NOMO-1 treated with DMSO at 0.1 percent for 48 hours (cell line): ENCODE results near the gene GPC6.
A peak's percentile ranks its signal among the peaks of the same experiment; 100 is the strongest.
"Not testable (repeated sequence)": the region's sequence is repeated elsewhere in the genome, so short reads cannot be mapped to it uniquely, and the experiment has no call there.

Experiments used
- DNase-seq: peaks from one replicate; lab custom pipeline; 2025; ENCODE audit not compliant: unreplicated experiment; lab: John Stamatoyannopoulos, UW

The GPC6 gene

DNA sequence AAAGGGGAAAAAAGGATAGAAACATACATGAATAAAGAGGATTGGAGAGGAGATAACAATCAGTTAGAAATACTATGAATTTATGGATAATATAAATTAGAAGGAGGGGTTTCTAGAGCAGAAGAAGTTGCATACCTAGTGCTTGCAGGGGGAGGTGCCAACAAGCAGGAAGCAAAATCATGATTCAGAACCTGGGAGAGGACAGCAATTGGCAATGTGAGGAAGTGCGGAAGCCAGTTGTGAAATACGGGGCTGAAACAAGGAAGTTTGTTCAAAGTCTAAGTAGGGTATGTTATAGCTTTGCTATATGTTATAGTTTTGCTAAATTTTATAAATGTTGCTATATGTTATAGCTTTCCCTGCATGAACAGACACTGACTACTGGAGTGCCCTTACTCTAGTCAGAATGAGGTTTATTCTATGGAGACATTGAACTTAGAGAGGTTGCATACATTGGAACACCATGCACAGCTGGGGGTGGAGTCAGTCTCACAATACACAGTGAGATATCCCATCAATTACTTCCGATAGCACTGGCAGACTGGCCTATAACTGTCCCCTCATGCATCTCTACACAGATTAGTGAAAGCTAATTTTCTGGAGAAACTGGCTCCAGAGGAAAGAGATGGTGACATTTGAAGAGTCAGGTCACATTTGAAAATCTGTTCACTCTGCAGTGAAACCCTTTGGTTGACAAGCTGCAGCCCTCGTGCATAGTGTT is 92.1 kb downstream of the GPC6 start:
- DNase-seq = peak; percentile 75

DNA sequence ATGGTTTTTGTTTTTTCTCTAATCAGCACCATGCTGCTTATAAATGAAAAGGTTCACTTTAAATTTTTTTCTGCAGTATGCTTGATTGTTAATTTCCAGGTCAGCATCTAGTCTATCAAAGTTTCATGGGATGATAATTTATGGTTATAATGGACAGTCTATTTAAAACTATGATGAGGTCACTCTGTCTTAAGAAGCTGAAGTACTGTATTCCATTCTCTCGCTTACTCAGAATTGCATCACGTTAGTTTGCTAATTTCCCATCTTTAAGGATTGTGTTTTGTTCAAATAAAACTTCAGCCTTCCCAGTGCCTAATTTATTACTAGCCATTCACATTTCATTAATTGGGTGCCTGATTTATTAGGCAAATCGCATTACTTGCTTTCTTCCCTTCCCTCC is 94.3 kb downstream of the GPC6 start:
- no peak for DNase-seq

DNA sequence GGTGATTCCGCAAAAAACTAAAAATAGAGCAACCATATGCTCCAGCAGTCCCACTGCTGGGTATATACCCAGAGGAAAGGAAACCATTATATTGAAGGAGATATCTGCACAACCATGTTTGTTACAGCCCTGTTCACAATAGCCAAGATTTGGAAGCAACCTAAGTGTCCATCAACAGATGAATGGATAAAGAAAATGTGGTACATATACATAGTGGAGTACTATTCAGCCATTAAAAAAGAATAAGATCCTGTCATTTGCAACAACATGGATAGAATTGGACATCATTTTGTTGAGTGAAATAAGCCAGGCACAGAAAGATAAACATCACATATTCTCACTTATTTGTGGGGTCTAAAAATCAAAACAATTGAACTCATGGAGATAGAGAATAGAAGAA is 97.3 kb downstream of the GPC6 start:
- not testable (repeated sequence) for DNase-seq

DNA sequence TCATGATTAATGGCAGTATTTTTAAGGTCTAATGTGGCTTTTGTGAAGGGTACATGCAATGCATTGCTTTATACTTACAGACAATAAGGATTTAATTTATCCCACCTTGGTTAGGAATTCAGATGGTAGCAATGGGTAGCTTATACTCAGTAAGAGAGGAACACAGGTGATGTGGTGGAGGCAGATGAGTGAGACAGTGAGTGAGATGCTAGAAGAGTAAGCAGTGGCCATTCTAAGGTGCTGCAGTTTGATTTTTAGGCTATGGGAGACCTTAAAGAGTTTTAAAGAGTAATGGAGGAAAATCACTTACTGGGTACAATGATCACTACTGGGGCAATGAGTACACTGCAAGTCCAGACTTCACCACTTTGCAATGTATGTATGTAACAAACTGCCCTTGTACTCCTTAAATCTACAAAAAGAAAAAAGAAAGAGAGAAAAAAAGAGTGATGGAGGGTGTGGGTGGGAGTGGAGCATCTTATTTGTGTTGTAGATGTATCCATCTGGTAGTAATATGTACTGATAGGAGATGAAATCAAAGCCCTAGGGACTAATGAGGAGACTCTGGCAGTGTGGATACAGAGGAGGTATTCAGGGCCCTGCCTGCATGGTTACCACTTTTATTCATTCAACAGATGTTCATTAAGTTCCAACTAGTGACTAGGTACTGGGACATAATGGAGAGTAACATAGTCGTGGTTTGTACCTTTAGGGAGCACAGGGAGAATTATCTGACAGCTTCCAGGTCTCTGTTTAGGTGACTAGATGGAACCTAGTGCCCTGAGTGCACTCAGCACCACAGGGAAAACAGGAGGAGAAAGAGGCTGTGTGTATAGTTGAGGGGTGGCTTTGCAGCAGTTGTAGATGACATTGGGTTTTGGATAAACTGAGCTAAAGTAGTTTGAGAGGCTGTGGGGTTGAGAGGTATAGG is 99.0 kb downstream of the GPC6 start:
- DNase-seq = no peak

DNA sequence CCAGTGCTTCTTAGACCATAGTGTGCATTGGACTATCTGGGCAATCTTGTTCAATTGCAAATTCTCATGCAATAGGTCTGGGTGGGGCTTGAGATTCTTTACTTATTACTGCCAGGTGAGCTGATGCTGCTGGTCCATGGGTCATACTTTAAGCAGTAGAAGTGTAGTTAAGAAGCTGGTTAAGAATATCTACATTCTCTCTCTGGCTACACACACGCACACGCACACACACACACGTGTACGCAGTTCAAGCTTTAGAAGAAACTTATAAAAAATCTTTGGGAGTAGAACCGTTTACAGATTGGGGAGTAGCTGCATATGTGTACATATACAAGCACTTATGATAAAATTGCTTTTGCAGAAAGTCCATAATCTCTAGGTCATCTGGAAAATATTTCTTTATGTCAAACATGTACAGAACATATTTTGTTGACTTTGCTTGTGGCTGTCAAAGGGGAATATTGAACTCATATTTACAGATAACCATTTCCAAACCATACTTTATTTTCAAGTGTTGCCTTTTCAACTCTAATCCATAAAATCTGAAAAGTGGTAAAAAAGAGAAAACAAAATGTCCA is 99.7 kb downstream of the GPC6 start:
- no peak for DNase-seq

DNA sequence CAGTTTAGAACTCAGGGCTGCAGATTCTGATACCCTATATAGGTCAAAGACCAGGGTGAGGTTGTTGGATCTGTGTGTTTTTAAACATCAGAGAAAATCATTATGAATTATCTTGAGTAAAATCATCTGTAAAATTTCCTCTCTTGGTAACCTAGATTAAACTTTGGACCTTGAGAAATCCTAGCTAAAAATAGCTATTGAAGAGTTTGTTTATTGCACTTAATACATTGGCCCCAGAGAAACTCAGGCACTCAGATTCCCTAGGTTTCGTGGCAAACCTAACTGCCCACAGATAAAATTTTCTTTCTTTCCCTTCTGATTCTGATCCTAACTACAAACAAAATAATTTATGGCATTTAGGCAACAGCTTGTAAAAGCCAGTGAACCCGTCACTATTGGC is 102.3 kb downstream of the GPC6 start:
- no peak for DNase-seq

DNA sequence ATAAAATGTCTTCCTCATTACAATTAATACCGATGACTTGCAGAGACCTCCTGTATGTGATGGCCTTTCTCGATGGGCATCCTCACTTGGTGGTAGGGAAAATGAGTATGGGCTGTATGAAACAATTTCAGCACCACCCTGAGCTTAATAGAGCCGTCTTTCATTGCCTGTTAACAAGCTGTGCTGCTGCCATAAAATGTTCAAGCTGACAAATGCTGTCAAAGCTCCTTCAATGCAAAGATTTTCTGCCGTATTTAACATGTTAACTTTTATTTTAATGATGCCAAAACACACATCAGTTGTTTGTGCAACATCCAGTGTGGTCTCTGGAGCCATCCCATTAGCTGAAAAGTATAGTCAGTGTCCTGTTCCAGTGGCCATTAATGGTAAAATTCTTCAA is 110.1 kb downstream of the GPC6 start:
- no peak for DNase-seq

DNA sequence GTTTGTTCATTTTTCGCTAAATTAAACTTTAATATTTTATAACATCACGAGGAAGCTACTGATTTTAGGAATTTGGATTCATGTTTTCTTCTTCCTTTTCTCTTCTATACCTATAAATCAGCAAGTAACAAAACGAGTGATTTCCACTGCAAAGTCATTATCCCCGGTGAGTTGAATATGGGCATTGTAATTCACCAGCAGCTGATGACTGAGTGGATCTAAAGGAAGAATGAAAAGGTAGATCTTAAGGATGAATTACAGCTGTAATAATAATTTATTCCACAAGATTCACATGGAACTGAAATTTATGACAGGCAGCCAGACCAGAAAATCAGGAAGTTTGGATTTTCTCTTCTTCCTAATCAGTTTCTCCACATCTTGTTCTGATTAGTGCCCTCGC is 111.4 kb downstream of the GPC6 start:
- DNase-seq = no peak

DNA sequence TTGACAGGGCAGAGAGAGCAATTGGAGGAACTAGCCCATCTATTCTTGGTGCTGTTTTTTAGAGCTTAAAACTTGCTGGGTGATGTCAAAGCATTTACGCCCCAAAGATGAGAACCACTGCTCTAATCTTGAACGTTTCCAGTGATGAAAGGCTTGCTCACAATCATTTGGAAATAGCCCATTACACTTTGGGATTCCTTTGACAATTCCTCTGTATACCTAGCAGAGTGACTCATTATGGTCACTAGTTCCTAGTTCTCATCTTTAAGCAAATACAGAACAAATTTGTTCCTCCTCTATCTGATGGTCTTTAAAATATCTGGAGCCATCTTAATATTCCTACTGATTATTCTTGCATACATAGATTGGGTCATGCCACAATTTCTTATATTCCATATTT is 112.3 kb downstream of the GPC6 start:
- no peak for DNase-seq

DNA sequence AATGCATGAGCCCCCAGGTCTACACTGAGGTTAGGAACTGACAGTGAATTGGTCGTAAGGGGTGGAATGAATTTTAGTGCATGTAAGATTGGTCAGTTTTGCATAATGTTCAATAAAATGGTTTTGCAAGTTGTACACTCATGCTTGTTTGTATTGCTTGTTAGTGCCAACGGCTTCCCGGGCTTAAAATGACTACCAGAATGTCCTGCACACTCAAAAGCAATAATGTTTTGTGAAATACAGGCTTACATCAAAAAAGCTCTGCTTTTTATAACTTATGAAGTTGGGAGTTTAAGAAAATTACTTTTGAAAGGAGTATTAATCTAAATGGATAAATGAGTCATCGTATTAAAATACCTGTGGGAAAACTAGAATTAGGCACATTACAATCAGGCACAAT is 112.9 kb downstream of the GPC6 start:
- DNase-seq = no peak

DNA sequence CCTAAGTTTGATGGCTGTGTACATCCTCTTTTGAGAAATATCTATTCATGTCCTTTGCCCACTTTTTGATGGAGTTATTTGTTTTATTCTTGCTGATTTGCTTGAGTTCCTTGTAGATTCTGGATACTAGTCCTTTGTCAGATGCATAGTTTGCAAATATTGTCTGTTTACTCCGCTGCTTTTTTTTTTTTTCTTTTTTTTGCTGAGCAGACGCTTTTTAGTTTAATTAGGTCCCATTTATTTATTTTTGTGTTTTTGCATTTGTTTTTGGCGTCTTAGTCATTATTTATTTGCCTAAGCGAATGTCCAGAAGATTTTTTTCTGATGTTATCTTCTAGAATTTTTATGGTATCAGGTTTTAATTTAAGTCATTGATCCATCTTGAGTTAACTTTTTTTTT is 114.9 kb downstream of the GPC6 start:
- no peak for DNase-seq

DNA sequence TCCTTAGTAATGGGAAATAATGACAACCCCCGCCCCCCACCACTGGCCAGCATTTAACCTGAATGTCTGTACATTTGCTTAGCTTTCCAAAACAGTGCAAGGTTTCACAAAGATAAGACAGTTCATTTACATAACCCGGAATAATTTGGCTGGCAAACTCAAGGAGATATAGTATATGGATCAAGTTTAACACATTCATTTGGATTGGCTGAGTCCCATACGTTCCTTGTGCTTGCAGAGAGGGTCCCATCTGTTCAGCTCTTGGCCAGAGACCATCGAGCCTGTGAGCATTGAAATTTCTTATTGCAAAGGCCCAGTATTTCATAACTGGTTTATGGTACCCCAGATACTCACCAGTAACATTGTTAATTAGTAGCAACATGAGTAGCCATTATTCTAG is 116.5 kb downstream of the GPC6 start:
- DNase-seq = no peak

DNA sequence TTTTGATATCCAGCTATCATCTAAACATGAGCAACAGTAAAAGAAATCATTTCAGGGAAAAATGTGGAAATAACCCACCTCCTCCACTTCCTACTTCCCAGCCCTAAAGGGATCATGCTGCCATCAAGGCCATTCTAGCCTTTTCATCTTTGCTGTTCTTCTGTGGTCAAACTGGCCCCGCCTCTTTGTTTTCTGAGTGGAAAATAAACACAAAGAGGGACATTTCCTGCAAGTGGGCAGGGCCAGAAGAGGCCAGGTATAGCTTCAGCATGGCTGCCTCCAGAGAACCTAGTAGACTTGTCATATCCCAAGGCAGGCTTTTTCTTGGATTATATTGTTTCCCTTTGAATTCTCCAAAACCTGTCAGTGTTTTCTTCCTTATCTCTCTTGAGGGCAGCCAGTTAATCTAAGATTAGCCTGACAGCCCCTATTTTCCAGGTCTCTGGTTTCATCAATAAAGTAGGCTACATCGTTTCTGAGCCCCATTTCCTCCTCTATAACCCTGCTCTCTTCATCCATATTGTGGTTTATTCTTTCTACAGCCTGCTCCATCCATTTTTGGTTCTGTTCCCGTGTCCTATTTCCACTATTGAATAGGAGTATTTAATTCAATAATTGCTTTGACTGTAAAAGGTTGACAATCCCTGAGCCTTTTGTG is 117.6 kb downstream of the GPC6 start:
- no peak for DNase-seq

DNA sequence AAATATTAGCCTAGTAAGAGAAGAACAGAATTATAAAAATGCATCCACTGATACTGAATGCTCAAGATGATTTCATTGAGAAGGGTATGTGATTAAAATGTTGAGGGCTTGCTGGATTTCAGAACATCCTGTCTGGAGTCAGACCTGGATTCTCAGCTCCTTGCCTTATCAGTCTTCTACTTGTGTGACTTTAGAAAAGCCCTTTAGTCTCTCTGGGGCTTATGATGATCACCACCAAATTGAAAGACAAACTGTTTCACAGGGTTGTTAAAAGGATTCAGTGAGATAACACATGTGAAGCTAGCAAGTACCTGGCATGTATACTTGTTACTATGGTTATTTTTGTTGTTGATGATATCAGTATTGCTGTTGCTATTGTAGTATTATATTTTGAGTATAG is 118.4 kb downstream of the GPC6 start:
- DNase-seq = no peak

DNA sequence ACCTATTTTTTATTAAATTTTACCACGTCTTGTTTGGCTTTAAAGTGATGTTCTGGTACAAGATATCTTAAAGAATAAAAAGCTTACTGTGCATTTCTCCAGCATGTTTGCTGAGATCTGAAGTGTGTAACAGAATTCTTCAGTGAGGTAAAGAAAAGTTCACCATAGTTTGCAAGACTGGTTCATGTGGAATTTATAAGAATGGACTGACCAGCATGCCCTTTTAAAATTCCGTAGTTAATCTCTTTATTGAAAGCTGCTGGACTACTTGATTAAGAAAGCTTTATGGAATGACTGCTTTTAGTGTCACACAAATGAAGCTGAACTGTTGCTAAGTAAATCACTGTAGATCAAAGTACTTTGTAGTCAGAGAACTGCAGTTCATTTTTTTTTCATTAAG is 119.2 kb downstream of the GPC6 start:
- no peak for DNase-seq

DNA sequence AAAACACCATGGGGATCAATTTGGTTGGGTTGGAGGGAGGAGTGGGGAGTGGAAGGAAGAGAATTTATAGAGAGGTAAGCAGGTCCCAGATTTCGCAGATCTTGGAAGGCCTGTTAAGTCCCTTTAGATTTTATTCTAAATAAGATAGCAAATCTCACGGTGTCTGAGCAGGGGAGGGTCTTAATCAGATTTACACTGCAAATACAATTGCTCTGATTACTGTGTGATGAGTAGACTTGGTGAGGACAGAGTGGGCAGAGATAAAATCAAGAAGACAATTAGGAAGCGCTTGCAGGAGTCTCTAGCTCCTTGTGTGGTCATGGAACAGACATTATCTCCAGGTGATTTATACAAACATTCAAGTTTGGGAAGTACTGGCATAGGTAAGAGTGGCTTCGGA is 126.0 kb downstream of the GPC6 start:
- DNase-seq = no peak

DNA sequence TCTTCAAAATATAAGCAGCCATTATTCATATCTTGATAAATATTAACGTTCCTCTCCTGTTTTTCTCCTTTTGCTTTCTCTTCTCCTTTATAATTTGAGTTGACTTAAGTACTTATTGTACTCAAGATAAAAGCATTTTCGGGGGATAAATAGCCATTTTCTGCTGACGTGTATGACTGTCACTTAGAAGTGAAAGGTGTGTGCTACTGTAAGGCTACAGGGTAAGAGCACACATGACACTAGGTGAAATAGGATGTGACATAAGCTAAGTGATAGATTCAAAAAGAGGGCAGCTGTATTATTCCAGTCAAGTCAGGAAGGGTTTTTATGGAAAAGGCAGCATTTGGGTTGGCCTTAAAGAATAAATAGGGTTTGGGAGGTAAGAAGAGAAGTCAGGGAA is 128.5 kb downstream of the GPC6 start:
- DNase-seq = no peak

DNA sequence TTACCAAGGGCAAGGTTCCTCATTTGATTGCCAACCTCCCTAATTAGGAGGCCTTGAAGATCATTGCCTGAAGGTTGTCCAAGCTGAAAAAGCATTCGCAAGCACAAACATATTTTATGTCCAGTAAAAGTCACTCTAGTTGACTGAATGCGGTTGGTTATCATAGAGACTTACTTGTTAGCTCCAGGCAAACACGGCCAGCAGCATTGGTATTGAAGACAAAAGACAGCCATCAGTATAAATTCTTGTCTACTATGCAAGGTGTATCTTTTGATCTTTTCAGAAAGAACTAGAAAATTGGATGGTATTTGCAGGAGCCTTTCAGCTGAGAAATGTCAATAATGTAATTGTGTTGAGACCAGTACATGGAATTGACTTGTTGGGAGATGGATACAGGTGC is 129.9 kb downstream of the GPC6 start:
- DNase-seq = no peak

DNA sequence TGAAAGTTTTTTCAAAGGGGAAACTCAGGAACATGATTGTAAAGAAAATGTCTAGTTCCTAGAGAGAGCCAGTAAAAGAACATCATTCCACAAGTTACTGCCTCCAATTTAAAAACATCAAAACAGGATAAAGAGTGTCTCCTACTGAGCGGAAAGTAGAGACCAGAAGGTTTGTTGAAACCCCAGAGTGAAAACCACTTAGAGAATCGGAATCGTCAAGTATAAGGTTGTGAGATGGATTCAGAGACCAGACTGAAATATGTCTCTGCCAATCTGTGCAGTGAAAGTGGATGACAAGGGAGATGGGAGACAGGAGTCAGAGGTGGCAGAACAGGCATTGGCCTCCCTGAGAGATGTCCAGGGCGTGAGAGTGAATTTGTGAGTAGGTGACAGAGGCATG is 133.4 kb downstream of the GPC6 start:
- DNase-seq = no peak

DNA sequence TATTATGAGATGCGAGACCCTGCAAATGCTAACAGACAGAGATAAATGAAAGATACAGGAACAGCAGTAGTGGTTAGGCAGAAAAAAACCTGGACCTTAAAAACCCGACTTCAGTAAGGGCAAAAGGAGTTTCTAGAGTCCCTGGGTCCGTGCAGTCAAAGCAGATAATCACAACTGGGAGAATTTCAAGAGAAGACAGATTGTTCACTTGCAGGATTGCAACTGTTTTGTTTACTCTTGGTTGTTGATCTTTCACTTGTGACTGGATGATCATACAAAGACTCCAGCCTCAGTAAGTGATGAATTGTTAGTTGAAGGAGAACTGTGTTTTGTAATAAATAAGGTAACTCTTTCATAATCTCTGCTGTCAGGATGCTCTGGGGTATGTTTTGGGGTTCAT is 135.1 kb downstream of the GPC6 start:
- no peak for DNase-seq

DNA sequence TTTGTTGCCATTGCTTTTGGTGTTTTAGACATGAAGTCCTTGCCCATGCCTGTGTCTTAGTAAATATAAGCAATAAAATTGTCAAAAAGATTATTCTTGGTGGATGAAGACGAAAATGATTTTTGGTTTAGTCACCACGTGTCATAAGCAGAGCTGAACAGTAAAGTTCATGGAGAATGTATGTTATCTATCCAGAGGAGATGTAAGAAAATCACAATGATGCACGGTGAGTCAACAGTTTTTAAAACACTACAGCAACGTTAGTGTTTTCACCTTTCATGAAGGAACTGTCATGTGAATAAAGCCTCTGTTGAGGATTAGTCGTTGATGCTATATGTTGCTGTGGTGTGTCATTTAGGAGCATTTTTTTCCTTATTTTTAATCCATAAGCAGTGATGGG is 137.6 kb downstream of the GPC6 start:
- no peak for DNase-seq

DNA sequence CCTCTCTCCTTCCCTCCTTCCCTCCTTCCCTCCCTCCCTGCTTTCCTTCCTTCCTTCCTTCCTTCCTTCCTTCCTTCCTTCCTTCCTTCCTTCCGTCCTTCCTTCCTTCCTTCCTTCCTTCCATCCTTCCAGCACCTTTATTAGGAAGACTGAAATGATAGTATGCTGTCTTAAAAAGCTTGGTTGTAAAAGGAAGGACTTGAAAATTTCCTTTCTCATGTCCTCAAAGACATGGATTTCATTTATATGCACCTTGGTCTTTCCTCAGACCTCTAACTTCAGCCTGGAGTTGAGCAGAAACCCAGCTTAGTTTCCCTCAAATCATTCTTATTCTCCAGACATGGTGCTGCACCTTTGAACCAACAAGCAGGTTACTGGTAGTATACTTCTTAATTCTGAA is 141.7 kb downstream of the GPC6 start:
- DNase-seq = no peak
